H9 (cell line): ENCODE results near the gene KRT15. TPM values are rescaled to one million over a fixed set of nuclear protein-coding genes. Genes with fewer than 3 reads are reported as not detected.

Experiments used
- DNase-seq: peaks from one replicate; pipeline ENCODE4 v3.0.0-alpha.2; 2017
- H2AFZ ChIP-seq: one replicate; pipeline ENCODE4 v1.6.1; 2013; ENCODE audit warnings: mild to moderate bottlenecking, low read length, control low read depth, moderate library complexity
- H2AK5ac ChIP-seq: 2 replicates; pipeline ENCODE4 v1.6.1; 2013; ENCODE audit warnings: low read length, control low read depth, mixed read lengths; ENCODE audit not compliant: insufficient read length
- H2BK120ac ChIP-seq: one replicate; pipeline ENCODE4 v1.6.1; 2013; ENCODE audit warnings: low read depth, mild to moderate bottlenecking, low read length, control low read depth, inconsistent platforms; ENCODE audit not compliant: poor library complexity, severe bottlenecking
- H2BK12ac ChIP-seq: 2 replicates; pipeline ENCODE4 v1.6.1; 2013; ENCODE audit warnings: low read length, control low read depth, mixed read lengths, low read depth; ENCODE audit not compliant: insufficient read length
- H2BK15ac ChIP-seq: 2 replicates; pipeline ENCODE4 v1.6.1; 2013; ENCODE audit warnings: low read depth, low read length, control low read depth
- H2BK20ac ChIP-seq: one replicate; pipeline ENCODE4 v1.6.1; 2013; ENCODE audit warnings: low read depth, mild to moderate bottlenecking, low read length, control low read depth, inconsistent platforms; ENCODE audit not compliant: poor library complexity, severe bottlenecking
- H2BK5ac ChIP-seq: 2 replicates; pipeline ENCODE4 v1.6.1; 2013; ENCODE audit warnings: low read length, control low read depth, mixed read lengths; ENCODE audit not compliant: insufficient read length
- H3K14ac ChIP-seq: 2 replicates; pipeline ENCODE4 v1.6.1; 2013; ENCODE audit warnings: low read length, control low read depth; ENCODE audit not compliant: insufficient read depth
- H3K18ac ChIP-seq: 2 replicates; pipeline ENCODE4 v1.6.1; 2013; ENCODE audit warnings: low read depth, mild to moderate bottlenecking, mixed read lengths, low read length, control low read depth; ENCODE audit not compliant: insufficient read length
- H3K23ac ChIP-seq: 2 replicates; pipeline ENCODE4 v1.6.1; 2013; ENCODE audit warnings: low read length, control low read depth, mixed read lengths, low read depth; ENCODE audit not compliant: insufficient read length
- H3K23me2 ChIP-seq: 2 replicates; pipeline ENCODE4 v1.6.1; 2013; ENCODE audit warnings: low read depth, mild to moderate bottlenecking, mixed read lengths, low read length, control low read depth; ENCODE audit not compliant: insufficient read length, poor library complexity, severe bottlenecking
- H3K27ac ChIP-seq: 2 replicates; pipeline ENCODE4 v1.5.1; 2013; ENCODE audit warnings: low read length, control low read depth, mixed read lengths, low read depth; ENCODE audit not compliant: insufficient read length
- H3K27me3 ChIP-seq: 2 replicates; pipeline ENCODE4 v1.6.1; 2013; ENCODE audit warnings: low read length, control low read depth, inconsistent platforms; ENCODE audit not compliant: insufficient read depth
- H3K4ac ChIP-seq: 2 replicates; pipeline ENCODE4 v1.6.1; 2013; ENCODE audit warnings: low read depth, mild to moderate bottlenecking, control low read depth, inconsistent platforms, low read length, moderate library complexity
- H3K4me1 ChIP-seq: 2 replicates; pipeline ENCODE4 v1.6.1; 2013; ENCODE audit warnings: low read length, control low read depth, inconsistent platforms; ENCODE audit not compliant: insufficient read depth
- H3K4me2 ChIP-seq: 2 replicates; pipeline ENCODE4 v1.6.1; 2013; ENCODE audit warnings: low read length, control low read depth, mixed read lengths; ENCODE audit not compliant: insufficient read length, insufficient read depth
- H3K56ac ChIP-seq: 2 replicates; pipeline ENCODE4 v1.6.1; 2013; ENCODE audit warnings: low read depth, mild to moderate bottlenecking, mixed read lengths, low read length, control low read depth; ENCODE audit not compliant: insufficient read length
- H3K79me1 ChIP-seq: 2 replicates; pipeline ENCODE4 v1.6.1; 2013; ENCODE audit warnings: low read depth, mild to moderate bottlenecking, moderate library complexity, low read length, control low read depth, inconsistent platforms; ENCODE audit not compliant: insufficient read depth, poor library complexity, severe bottlenecking
- H3K79me2 ChIP-seq: 2 replicates; pipeline ENCODE4 v1.6.1; 2013; ENCODE audit warnings: low read length, control low read depth, inconsistent platforms; ENCODE audit not compliant: insufficient read depth
- H3K9ac ChIP-seq: 2 replicates; pipeline ENCODE4 v1.6.1; 2013; ENCODE audit warnings: low read length, control low read depth, mixed read lengths; ENCODE audit not compliant: insufficient read length; ENCODE audit errors: extremely low read depth
- H3K9me3 ChIP-seq: one replicate; pipeline ENCODE4 v1.6.1; 2013; ENCODE audit warnings: low read depth, low read length, inconsistent platforms; ENCODE audit not compliant: control insufficient read depth
- H3T11ph ChIP-seq: one replicate; pipeline ENCODE4 v1.6.1; 2013; ENCODE audit warnings: mild to moderate bottlenecking, low read length, control low read depth, inconsistent platforms
- H4K20me1 ChIP-seq: one replicate; pipeline ENCODE4 v1.6.1; 2013; ENCODE audit not compliant: control insufficient read depth, insufficient read length, insufficient read depth
- H4K5ac ChIP-seq: 2 replicates; pipeline ENCODE4 v1.6.1; 2013; ENCODE audit warnings: low read depth, mild to moderate bottlenecking, mixed read lengths, low read length, control low read depth; ENCODE audit not compliant: insufficient read length
- H4K8ac ChIP-seq: replicated peaks from 2 replicates; pipeline ENCODE4 v1.6.1; 2013; ENCODE audit warnings: low read length, control low read depth, mixed read lengths, low read depth; ENCODE audit not compliant: insufficient read length
- H4K91ac ChIP-seq: 2 replicates; pipeline ENCODE4 v1.6.1; 2013; ENCODE audit warnings: low read depth, mild to moderate bottlenecking, moderate library complexity, mixed read lengths, low read length, control low read depth; ENCODE audit not compliant: insufficient read length
- H3K27ac Mint-ChIP-seq, 3 experiments: 2 replicates in 2 of 3; 3 replicates in 1 of 3; pipeline ENCODE4 v1.8.0; 2020 to 2021; ENCODE audit warnings: mixed read lengths in 3 of 3, mild to moderate bottlenecking in 1 of 3, moderate library complexity in 1 of 3
- H3K27me3 Mint-ChIP-seq: 2 replicates; pipeline ENCODE4 v1.8.0; 2021; ENCODE audit warnings: low read depth, mild to moderate bottlenecking, moderate library complexity, mixed read lengths
- H3K36me3 Mint-ChIP-seq, 3 experiments: 2 replicates in 2 of 3; 3 replicates in 1 of 3; pipeline ENCODE4 v1.8.0; 2020 to 2021; ENCODE audit warnings: low read depth in 3 of 3, mixed read lengths in 3 of 3; ENCODE audit not compliant: insufficient read depth in 1 of 3
- H3K4me1 Mint-ChIP-seq, 2 experiments: 2 replicates each; pipeline ENCODE4 v1.8.0; 2020; ENCODE audit warnings: mixed read lengths in 2 of 2
- H3K4me3 Mint-ChIP-seq, 2 experiments: 2 replicates in 1 of 2; 3 replicates in 1 of 2; pipeline ENCODE4 v1.8.0; 2020 to 2021; ENCODE audit warnings: mild to moderate bottlenecking in 2 of 2, mixed read lengths in 2 of 2, moderate library complexity in 1 of 2
- H3K9me3 Mint-ChIP-seq, 2 experiments: 2 replicates in 1 of 2; 3 replicates in 1 of 2; pipeline ENCODE4 v1.8.0; 2020; ENCODE audit warnings: mild to moderate bottlenecking in 2 of 2, mixed read lengths in 2 of 2, moderate library complexity in 1 of 2
- CTCF ChIP-seq: fragments of 200-600 bp; sonication (generic); conservative IDR thresholded peaks from 3 replicates; pipeline ENCODE4 v1.8.0; 2021; ENCODE audit warnings: antibody characterized with exemption, mild to moderate bottlenecking
- WGBS: extraction: QIAGEN DNeasy Blood & Tissue Kit; methylation state at CpG from one replicate; pipeline ENCODE4 v1.1.7; 2013; ENCODE audit warnings: missing lambda C conversion rate, low lambda C conversion rate, mixed read lengths; ENCODE audit not compliant: insufficient read length; ENCODE audit errors: extremely low coverage; 5-methylcytosine and 5-hydroxymethylcytosine counted together
- total RNA-seq: library from RNA; stranded (reverse); gene quantifications from 2 replicates; pipeline ENCODE4 v1.2.1, GENCODE V29; 2021

The KRT15 gene
- total RNA-seq, 1 experiment from 2014 or later, result 0.87 TPM

GRCh38 chr17:41511716-41512115, 7.0 kb downstream of the KRT15 start:
- H3K9ac ChIP-seq, result no peak overlapping the region
- H3K56ac ChIP-seq, result no peak overlapping the region
- H3K27me3 ChIP-seq, result no peaks in the 10 kb centered on the region
- Mint-ChIP-seq H3K4me1 (peaks cover 25 to 26% of the 10 kb centered on the region in 2 experiments), H3K9me3 (no peaks in the 10 kb centered on the region; a peak in 1 of 5 replicates), H3K27me3 (no peaks in the 10 kb centered on the region; the same call in 1 of the 2 replicates), H3K27ac (no peak overlapping the region), H3K36me3 (no peaks in the 10 kb centered on the region), H3K4me3 (no peak overlapping the region)
- H3K79me1 ChIP-seq, result no peaks in the 10 kb centered on the region
- H2BK15ac ChIP-seq, result no peak overlapping the region
- no peaks in the 10 kb centered on the region for H4K20me1 ChIP-seq
- H3K9me3 ChIP-seq, result no peaks in the 10 kb centered on the region
- H3K14ac ChIP-seq, result no peak overlapping the region
- H3T11ph ChIP-seq, result no peak overlapping the region
- DNase-seq, result no peak
- H3K18ac ChIP-seq, result no peak overlapping the region
- H3K4me1 ChIP-seq, result 0 out of 2 replicates have a peak, but pooled peaks cover 3% of the 10 kb centered on the region
- H2BK20ac ChIP-seq, result no peak overlapping the region
- no peak for TF ChIP-seq CTCF
- H4K5ac ChIP-seq, result no peak overlapping the region
- H2BK120ac ChIP-seq, result no peak overlapping the region
- H4K8ac ChIP-seq, result no peak overlapping the region
- no peak overlapping the region for H4K91ac ChIP-seq
- H2BK5ac ChIP-seq, result no peak overlapping the region
- H3K27ac ChIP-seq, result no peak overlapping the region
- no peaks in the 10 kb centered on the region for H3K23me2 ChIP-seq
- no peak overlapping the region for H3K23ac ChIP-seq
- WGBS, result no CpG with 5 or more reads among the region's 10 CpGs
- H3K79me2 ChIP-seq, result no peaks in the 10 kb centered on the region
- no peak overlapping the region for H3K4ac ChIP-seq
- H2BK12ac ChIP-seq, result no peak overlapping the region
- H2AK5ac ChIP-seq, result no peak overlapping the region
- no peak overlapping the region for H2AFZ ChIP-seq
- no peak overlapping the region for H3K4me2 ChIP-seq
